HG03095 (cell line): ENCODE data around the gene ZNF286A.
"Not testable (repeated sequence)": the region's sequence is repeated elsewhere in the genome, so short reads cannot be mapped to it uniquely, and the experiment has no call there.

Experiments
- ATAC-seq: cut with Tn5 transposase; IDR thresholded peaks from one replicate; pipeline ENCODE4 v1.9.1; 2021; ENCODE audit warnings: moderate library complexity; ENCODE audit not compliant: unreplicated experiment

Gene ZNF286A

GRCh38 chr17:15698967-15699366 lies 585 bp upstream of the ZNF286A start:
- ATAC-seq, result peak; percentile 1

- ATAC-seq, result not testable (repeated sequence)
These were observed 385 bp downstream of the ZNF286A start for GRCh38 chr17:15699937-15700336.

GRCh38 chr17:15704239-15704638 lies 4.7 kb downstream of the ZNF286A start:
- ATAC-seq, result not testable (repeated sequence)

GRCh38 chr17:15704813-15705212 lies 5.3 kb downstream of the ZNF286A start:
- ATAC-seq, result not testable (repeated sequence)

- ATAC-seq, result not testable (repeated sequence)
These were observed 9.3 kb downstream of the ZNF286A start for GRCh38 chr17:15708879-15709278.

GRCh38 chr17:15716601-15717563 lies 17.3 kb downstream of the ZNF286A start:
- ATAC-seq, result not testable (repeated sequence)

- ATAC-seq, result not testable (repeated sequence)
These were observed 31.0 kb downstream of the ZNF286A start for GRCh38 chr17:15730535-15730934.

GRCh38 chr17:15731900-15732299 lies 32.3 kb downstream of the ZNF286A start, which contains the start of gene TBC1D26:
Gene TBC1D26, plus strand, starts transcription at chr17:15732283. Its CDS starts 3,066 bp downstream, at chr17:15735349.
- not testable (repeated sequence) for ATAC-seq

GRCh38 chr17:15733174-15733789 lies 33.7 kb downstream of the ZNF286A start:
- ATAC-seq, result not testable (repeated sequence)

- ATAC-seq, result not testable (repeated sequence)
These were observed 37.0 kb downstream of the ZNF286A start for GRCh38 chr17:15736578-15736977.

- no peak for ATAC-seq
These were observed 38.5 kb downstream of the ZNF286A start for GRCh38 chr17:15738066-15738465.

- ATAC-seq, result not testable (repeated sequence)
These were observed 39.7 kb downstream of the ZNF286A start for GRCh38 chr17:15739259-15739658.

GRCh38 chr17:15740041-15740440 lies 40.5 kb downstream of the ZNF286A start:
- not testable (repeated sequence) for ATAC-seq

GRCh38 chr17:15740570-15741120 lies 41.1 kb downstream of the ZNF286A start:
- no peak for ATAC-seq

GRCh38 chr17:15741624-15742023 lies 42.1 kb downstream of the ZNF286A start:
- ATAC-seq, result no peak

- no peak for ATAC-seq
These were observed 42.7 kb downstream of the ZNF286A start for GRCh38 chr17:15742051-15742795.

GRCh38 chr17:15742921-15743320 lies 43.4 kb downstream of the ZNF286A start:
- ATAC-seq, result no peak

GRCh38 chr17:15744074-15744676 lies 44.6 kb downstream of the ZNF286A start:
- ATAC-seq, result no peak

- no peak for ATAC-seq
These were observed 45.3 kb downstream of the ZNF286A start for GRCh38 chr17:15744885-15745284.

- not testable (repeated sequence) for ATAC-seq
These were observed 49.9 kb downstream of the ZNF286A start for GRCh38 chr17:15749403-15749802.
